Measurements from ENCODE around the gene ILK.
A peak's percentile ranks its signal among the peaks of the same experiment; 100 is the strongest.

ILK gene

GRCh38 chr11:6619004-6619745, 15.6 kb downstream of the ILK start, which contains the start of gene TPP1:
Gene TPP1 (minus strand): TSS chr11:6619422. CDS start chr11:6619400, 22 bp downstream.
- DNase-seq, result peak; percentile 40 to 98 (median 88)

GRCh38 chr11:6620636-6621035, 17.1 kb downstream of the ILK start:
- DNase-seq, result no peak

DNA sequence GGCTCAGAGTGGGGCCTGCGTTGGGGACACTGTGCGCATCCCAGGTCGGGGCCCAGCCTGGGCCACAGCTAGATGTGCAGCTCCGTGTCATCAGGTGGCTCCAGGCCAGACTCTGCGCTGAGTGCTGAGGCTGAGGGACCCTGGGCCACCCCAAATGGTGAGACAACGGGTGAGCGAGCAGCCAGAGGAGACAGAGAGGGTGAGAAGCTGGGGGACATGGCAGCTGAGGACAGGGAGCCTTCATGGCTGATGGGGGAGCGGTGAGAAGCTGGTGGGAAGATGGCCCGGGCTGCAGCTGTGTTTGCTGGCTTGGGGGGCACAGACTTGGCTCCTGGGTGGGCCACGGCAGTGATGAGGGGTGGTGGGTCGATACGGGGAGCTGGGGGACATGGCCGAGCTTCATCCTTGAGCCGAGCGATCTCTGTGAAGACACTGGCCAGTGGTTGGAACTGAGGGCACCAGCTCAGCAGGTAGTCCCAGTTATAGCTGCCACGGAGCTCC, 18.2 kb downstream of the ILK start:
- DNase-seq, result no peak

DNA sequence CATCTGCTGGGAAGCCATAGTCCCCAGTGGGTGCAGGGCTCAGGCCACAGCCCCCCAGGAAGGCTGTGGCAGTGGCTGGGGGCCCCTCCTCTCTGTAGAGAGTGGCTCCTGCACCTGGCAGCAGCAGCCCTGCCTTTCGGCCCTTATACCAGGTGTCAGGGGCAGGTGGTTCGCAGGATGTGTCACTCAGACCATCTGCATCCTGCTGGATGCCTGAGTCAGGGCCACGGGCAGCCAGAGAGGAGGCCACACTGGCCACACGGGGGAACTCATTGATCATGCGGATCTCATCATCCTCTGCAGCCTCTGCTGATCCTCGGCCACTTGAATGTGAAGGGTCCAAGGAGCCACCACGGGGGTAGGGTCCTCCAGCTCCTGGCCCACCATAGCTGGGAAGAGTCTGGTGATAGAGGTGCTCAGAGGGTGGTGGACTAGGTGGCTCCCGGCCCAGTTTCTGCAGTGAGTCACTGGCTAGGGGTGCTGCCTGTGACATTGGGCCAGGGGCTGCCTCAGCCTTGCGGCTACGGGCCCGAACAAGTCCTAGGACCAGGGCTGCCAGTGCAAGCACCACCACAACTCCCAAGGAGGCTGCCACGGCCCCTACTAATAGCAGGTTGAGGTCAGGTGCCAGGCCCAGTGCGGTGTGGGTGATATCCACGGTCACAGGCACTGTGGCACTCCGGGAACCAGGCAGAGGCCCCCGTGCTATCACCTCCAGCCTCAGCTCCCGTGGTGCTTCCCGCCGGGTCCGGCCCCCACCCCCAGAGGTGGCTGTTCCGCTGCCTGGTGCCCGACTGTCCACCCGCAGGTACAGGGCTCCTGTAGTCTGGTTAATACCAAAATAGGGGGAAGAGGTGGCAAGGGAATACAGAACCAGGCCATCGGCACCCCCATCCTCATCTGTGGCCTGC, 18.9 kb downstream of the ILK start:
- no peak for DNase-seq

DNA sequence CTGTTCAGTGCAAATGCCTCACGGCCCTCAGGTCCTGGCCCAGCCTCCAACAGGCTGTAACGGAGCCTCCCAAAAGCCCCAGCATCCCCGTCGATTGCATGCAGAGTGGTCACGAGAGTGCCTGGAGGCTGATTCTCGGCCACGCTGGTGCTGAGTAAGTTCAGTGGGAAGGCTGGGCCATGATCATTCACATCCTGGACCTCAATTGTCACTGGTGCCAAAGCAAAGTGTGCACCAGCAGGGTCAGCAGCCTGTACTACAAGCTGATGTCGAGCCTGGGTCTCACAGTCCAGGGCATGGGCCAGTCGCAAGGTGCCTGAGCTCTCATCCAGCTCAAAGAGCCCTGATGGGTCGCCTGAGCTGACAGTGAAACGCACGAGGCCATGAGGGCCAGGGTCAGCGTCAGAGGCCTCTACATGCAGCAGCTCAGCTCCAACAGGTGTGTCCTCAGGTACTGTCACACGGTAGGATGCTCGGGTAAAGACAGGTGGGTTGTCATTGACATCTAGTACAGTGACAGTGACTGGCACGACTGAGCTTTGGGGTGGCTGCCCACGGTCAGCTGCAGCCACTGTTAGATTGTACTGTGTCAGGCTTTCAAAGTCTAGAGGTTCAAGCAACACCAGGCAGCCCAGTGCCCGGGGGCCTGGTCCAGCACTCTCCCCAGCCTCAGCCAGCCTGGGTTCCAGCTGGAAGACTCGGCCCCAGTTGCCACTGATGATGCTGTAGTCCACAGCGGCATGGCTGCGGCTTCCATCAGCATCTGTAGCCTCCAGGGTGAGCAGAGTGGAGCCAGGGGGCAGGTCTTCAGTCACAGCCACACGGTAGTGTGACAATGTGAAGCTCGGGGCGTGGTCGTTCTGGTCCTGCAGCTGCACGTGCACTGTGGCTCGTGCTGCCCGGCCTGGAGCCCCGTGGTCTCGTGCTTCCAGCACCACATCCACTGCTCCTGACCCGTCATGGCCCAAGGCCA, 20.1 kb downstream of the ILK start:
- no peak for DNase-seq

GRCh38 chr11:6625156-6625831, 21.7 kb downstream of the ILK start:
- no peak for DNase-seq

GRCh38 chr11:6625832-6626420, 22.4 kb downstream of the ILK start:
- no peak for DNase-seq

DNA sequence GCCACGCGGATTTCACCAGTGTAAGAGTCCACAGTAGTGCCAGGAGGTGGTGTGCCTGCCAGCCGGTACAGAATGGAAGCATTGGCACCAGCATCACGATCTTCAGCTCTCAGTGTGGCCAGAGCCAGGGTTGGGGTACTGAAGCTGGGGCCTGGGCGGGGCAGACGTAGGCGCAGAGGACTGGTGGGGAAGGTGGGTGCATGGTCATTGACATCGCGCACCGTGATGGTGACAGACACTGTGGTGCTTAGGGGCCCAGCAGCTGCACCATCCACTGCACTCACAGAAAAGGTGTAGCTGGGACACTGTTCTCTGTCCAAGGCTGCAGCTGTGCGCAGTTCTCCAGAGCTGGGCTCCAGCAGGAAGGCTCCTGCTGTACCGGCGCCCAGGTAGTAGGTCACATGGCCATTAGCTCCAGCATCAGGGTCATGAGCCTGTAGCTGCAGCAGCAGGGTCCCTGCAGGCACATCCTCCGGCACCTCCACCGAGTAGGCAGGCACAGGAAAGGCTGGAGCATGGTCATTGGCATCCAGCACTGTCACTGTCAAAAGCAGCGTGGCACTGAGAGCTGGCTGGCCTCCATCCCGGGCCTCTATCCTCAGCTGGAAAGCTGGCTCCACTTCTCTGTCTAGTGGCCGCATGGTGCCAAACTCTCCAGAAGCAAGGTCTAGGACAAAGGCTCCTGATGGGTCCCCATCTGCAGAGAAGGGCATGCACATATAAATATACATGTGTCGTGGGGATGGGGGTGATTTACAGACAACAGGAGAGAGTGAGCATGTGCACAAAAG, 23.6 kb downstream of the ILK start:
- peak in 32 of 51 donors; percentile 10 to 74 (median 34) for DNase-seq

- DNase-seq, result no peak
These were observed 24.2 kb downstream of the ILK start for GRCh38 chr11:6627762-6628241.

- DNase-seq, result no peak
These were observed 25.0 kb downstream of the ILK start for GRCh38 chr11:6628526-6628925.

DNA sequence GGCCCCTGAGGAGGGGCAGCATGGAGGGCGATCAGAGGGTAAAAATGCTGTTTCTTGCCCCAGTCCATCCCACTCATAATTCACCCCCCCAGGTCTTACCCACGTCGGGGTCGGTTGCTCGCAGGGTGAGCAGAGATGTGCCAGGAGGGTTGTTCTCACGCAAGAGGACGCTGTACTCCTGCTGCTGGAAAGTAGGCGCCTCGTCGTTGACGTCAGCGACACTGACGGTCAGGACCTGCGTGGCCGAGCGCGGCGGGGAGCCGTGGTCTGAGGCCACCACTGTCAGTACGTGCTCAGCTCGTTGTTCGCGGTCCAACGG, 26.0 kb downstream of the ILK start:
- DNase-seq, result no peak

- DNase-seq, result no peak
These were observed 26.5 kb downstream of the ILK start for GRCh38 chr11:6629892-6630631.

DNA sequence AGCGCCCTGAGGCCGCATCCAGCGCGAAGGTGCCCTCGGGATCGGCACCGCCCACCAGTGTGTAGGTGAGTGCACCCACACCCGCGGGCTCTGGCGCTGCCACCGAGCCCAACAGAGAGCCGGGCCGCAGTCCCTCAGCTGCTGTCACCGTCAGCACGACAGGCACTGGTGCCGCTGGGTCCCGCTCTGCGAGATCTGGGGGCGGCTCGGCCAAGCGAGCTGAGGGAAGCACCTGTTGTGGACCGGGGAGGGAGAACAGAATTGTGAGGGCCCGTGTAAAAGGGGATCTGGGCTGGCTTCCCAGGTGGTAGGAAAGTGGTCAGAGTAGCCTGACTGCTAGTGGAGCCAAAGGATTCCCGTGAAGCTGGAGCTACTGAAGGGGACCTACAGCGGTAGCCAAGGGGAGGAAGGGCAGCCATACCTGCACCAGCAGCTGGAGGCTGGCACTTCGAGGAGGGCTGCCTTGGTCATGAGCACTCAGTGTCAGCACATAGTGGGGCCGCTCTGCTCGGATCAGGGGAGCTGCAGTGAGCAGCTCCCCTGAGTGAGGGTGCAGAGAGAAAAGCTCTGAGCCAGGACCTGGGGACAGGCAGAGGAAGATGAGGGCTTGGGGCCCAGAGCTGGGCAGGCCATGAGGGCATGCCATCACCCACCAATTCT, 27.2 kb downstream of the ILK start:
- no peak for DNase-seq

DNA sequence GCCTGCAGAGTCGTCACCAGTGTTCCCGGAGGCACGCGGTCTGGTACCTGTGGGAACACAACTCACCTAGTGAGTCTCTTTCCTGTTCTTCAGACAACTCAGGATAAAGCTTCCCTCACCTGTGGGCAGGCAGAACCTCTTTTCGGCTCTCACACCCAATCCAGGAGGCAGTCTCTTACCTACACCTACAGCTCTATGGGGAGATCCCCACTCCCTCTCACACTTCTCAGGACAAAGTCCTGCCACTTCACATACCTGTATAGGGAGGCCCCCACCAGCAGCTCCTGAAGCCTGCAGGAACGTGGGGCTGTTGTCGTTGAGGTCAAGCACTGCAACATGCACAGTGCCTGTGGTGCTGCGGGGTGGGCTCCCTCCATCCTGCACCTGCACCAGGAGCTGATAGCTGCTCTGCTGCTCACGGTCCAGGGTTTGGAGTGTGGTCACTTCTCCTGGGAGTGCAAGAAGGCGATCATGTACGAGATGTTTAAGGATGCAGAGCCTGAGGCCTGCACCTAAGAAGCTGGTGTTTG, 27.9 kb downstream of the ILK start:
- DNase-seq, result no peak

DNA sequence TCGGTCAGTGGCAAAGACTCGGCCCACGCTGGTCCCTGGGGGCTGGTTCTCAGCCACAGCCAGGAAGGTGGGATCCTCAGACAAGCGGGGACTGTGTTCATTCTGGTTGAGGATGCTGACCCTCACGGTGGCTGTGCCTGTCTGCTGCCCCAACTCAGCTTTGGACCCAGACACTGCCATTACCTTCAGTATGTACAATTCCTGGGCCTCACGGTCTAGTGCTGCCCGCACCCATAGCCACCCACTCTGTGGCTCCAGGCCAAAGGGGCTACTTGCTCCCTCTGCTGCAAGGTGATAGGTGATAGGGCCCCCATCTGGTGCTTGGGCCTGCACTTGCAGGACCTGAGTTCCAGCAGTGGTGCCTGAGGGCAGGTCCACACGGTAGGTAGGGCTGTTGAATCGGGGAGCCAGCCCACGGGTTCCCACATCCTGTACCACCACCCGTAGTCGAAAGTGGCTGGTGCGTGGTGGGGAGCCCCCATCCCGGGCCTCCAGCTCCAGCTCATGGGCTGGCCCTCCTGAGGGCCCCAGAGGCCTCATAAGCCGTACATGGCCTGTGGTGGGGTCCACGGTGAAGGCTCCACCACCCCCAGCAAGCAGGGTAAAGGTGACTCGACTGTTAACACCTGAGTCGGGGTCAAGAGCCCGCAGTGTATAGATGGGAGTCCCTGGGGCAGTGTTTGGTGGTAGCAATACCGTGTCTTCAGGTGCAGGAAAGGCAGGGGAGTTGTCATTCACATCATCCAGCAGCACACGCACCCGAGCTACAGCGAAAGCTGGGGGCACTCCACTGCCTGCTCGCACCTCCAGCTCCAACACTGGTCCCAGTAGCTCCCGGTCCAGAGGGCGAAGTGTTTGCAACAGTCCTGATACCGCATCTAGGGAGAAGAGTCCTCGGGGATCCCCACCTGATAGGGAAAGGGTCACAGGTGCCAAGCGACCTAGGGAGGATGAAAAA, 28.8 kb downstream of the ILK start:
- no peak for DNase-seq
